ENCODE results near the gene HTR4.
A peak's percentile ranks its signal among the peaks of the same experiment; 100 is the strongest.

The HTR4 gene

DNA sequence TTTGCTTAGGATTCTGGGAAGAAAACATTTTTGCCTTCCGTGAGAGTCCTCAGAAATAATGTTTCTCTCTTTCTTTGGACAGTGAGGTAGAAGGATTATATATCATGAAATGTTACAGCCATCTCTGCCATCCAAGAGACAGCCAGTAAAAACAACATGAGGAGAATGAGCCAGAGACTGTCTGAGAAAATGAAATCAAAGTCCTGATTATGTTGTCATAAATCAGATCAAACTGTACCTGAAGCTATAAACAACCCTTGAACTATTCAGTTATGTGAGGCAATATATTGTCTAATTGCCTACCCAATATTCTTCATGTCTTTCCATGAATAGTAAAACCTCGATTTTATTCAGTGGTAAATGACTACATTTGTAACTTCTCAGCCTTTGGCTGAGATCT, 9.2 kb upstream of the HTR4 start:
- no peak for DNase-seq

DNA sequence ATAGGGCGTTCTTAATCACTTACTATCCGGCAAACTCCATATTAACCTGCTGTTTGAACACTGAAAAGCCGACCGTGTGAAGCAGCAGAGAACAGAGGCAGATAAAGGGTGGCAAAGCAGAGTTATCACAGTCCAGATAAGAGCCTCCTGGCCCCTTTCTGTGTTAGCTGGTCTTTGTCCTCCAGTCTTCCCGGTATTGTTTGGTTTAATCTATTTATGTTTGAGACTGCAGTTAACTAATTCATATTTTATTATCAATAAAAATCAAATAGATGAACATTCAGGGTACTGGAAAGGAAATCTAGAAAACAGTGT, 6.0 kb upstream of the HTR4 start:
- no peak for DNase-seq

DNA sequence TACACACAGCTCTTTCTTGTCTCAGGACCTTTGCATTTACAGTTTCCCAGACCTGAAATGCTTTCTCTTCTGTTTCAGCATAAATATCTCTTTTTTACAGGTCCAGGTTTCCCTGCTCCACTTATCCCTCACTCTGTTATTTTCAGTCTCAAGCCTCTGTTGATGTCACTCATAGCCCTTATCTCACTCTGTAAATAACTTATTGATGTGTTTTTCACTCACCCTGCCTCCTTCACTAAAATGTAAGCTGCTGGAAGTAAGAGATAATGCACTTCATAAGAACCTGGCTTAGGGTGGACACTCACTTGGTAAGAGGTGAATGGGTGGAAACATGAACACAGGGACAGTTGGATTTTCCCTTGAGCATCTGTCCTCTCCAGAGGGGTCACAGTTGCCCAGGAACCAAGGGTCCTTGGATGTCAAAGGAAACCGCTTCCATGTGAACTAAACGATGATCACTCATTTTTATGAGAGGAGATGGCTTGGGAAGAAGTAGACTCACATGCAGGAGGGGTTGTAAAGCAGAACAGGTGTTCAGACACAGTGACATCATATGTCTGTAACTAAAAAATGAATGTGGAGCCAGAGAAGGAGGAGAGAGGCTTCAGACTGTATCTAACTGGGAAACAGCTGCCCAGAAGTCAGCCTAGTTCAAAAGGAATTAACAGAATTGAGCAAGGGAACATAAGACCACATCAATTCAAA, 5.5 kb upstream of the HTR4 start:
- DNase-seq: no peak

DNA sequence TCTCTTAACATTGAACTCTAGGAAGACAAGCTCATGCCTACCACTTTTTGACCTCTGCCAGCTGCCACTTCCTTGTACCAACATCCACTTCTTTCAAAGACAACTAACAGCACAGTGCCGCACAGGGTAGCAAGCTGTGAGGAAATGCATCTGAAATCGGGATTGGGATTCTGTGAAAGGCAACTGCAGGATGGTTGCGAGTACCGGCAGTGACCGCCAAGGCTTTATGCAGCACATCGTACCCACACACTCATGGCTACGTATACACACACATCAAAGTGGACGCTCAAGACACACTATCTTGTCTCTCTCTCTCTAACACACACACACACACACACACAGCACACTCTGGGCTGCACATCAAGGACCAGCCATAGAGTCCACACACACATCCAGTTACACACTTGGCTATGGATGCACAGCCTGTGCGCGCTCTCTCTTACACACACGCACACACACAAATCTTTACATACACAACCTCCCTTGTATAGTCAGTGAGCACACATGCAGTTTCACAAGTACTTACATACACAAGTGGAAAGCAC, 964 bp downstream of the HTR4 start:
- no peak for DNase-seq

DNA sequence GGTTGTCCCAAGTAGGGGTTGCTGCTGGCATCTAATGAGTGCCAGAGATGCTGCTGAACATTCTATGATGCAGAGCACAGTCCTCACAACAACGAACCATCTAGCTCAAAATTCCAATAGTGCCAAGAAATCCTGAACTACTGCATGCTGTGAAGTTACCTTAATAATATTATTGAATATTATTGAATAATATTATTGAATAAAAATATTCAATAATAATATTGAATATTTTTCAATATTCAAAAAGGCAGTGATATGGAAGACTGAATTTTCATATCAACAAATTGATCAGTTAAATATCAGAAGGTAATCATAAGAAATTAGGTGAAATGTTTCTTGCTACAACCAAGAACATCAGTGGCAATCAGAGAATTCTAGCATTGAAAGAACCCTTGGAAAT, 2.8 kb downstream of the HTR4 start:
- DNase-seq: no peak

DNA sequence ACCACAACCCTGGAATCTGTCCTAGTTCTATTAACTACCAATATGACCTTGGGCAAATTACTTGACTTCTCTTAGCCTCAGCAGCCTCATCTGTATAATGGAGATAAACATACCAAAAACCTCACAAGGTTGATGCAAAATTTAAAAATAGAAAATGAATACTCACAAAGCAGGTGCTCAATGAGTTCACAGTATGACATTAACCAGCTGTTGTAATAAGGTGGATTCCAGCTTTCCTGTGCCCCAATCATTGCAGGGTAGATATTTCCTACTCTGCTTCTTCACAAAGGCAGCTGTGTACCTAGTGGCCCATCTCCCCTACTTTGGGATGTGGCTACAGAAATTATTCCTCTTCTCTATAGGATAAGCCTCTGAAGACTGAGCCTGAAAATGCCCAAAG, 8.8 kb downstream of the HTR4 start:
- DNase-seq: no peak

DNA sequence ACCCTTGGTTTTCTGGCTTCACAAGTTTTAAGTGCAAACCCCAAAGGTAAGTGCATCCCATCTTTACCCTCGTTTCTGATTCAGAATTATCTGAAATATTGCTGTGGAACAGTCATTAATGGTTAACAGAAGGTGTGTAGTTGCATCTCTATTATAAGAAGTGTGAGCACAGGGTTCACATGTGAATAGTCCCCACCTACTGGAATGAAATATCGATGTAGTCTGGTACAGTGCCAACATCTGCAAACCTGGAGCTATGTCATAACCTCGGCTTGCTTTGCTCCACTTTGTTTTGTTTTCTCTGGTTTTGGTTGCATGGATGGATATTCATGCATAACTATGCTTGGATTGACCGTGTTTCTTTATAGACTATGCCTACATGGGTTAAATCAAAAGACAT, 12.6 kb downstream of the HTR4 start:
- no peak for DNase-seq

DNA sequence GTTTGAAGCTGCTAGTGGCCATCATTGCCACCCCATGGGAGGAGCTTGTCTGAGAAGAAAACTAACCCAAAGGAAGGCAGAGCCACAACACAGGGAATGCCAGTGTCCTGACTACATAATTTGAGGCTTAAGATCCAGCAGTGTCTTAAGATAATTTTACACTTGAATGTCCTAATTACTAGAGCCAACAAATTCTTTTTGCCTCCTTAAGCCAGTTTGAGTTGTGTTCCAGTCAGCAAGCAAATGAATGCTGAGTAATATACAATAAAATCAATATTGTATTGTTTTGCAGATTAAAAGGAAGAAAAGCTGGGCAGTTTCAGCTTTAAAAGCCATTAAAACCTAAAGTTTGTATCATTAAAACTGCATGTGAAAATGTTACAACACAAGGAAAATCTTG, 13.9 kb downstream of the HTR4 start:
- no peak for DNase-seq

DNA sequence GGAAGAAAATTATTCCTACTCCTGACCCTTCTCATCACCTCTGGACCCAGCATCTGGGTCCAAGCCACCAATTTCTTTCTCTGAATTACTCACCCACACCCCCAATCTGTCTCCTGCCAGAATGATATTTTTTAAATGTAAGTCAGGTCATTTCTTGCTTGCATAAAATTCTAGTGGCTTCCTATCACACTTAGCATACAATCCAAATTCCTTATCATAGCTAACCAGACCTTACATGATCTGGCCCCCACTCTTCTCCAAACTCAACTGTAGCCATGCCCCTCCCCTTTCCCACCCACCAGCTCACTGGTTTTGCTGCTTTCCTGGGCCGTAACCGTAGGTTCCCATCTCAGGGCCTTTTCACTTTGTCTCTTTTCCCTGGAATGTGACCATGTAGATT, 15.2 kb downstream of the HTR4 start:
- DNase-seq: no peak

DNA sequence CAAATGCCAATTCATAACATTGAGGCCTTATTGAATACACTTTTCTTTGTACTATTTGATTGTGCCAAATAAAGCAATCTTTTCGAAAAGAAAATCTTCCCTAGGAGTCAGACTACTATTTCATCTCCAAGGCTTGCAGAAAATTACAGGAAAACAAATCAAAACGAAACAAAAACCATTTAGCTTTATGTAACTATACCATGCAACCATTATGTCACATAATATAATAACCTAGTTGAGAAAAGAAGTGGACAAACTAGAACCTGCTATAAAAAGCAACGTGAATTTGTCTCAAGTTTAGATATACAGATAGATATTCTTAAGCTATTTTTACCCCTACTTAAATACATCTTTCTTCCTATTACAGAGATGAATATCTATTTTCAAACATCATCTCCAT, 18.0 kb downstream of the HTR4 start:
- DNase-seq: no peak

DNA sequence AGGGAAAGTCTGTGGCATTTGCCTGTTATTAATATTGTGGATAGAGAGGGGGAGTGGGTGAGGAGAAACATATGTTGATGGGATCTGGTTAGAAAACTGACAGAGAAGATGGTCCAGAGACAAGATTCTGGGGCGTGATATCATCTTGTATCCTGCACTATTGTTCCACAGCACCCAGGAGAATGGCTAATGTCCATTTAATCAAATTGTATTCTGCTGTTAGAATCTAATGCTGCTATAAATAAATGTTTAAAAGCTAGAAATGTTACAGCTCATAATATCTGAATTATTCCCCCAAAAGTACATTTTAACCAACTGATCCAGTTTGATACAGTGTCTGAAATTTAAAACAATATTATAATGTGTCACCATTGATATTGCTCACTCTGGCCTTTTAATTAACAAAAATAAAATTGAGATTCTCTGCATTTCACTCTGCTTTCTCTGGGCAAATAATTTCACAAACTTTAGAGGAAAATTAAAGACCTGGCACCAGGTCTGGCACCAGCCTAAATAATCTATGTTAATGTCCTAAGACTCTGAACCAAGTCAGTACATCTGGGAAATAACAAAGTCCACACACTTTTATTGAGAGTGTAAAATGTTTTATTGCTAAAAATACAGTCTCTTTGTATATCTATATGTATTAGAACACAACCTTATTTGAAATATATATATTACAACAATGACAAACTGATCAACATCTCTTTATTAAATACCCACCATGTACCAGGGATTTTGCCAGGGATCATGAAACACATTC, 18.8 kb downstream of the HTR4 start:
- no peak for DNase-seq

DNA sequence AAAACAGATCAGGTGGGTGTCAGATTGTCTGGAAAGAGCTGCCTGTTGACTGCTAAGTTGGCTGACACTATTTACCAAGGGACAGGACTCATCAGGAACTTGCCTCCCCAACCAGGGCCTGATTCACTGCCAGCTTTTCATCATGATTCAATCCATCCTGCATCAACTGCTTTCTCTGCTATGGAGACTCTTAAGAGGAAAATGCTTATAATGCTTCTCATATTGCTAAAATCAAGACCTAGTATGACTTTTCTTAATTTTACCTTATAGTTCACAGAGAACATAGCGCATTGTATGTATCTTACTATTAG, 21.3 kb downstream of the HTR4 start:
- no peak for DNase-seq

DNA sequence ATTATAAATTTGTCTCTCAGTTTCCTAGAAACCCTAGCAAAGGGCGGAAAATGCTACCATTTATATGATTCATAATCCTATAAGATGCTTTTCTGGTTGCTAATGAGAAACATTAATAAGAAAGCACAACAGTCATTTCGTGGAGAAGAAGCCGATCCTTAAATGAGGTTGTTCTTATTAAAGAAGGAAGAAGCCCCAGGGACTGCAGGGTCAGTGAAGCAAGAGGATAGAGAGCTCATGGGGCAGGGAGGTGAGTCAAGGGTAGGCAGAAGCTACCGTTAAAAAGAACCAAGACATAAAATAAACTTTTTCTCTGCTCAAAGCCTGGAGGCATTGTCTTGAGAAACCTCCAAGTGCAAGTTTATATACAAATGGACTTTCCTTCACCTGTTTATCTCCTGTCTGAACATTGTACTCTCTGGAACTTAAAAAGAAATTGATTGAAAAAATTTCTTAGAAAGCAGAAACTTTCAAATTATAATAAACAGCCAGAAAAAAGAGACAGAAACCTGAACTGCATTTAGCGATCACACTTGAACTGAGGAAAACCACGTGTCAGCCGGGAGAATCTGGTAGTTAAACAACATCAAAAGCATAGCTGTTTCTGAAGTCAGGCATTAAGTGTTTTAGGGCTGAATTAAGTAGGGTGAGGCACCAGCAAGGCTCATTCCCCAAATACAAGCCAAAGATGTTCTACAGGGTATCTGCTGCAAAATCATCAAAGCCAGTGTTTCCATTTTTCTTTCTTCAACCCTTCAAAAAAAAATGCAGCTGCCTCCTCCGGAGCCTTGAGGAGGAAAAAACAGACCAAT, 21.9 kb downstream of the HTR4 start:
- no peak for DNase-seq

DNA sequence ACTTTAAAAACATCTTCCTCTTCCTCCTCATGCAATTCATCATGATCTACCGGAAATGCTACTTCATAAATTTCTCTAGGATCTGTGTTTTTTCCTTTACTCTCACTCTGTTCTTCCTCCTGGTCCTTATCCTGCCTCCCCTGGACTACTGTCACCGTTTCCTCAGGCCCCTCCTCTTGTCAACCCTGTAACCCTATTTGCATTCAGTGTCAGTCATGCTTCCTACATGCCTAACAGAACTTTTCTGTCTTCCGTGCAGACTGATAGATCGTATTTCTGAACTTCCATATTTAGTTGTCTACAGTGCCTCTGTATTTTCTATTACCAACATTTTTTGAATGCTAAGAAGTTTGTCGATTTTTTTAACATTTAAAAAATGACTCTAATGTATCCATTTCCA, 27.3 kb downstream of the HTR4 start:
- no peak for DNase-seq

DNA sequence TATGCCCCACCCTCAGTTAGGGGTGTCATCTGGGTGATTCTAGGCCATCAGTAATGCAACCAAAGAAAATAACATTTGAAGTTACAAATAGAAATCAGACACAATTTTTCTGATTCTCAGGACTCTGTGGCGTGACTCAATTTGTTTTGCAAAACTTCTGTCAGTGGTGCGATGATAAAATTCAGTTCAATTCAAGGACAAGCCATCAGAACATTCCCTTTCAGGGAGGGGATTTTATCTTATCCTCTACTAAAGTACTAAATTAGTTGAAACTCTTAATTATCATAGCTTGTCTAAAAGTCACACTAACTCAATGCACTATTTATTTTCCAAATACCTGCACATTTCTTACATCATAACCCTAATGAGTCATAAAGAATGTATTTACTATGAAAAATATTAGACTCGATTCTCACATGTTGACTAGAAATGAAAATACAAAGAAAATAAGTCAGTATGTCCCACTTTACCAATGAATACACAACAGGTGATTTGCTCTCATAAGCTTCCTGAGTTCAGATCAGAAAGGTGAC, 28.2 kb downstream of the HTR4 start:
- no peak for DNase-seq

DNA sequence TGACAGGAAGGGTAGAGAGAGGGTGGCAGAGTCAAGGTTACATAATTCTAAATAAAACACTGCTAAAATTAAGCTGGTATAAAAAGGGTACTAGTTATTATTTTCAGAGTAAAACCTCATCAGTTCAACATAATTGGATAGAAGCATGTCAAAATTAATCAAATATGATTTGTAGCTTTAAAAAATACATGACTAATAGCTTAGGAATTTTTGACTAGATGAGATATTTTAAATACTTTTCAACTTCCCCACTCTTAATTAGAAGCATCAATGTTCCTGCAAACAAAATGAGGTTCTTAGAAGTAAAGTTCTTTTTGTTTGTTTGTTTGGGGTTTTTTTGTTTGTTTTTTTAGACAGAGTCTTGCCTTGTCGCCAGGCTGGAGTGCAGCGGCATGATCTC, 29.1 kb downstream of the HTR4 start:
- DNase-seq: no peak

DNA sequence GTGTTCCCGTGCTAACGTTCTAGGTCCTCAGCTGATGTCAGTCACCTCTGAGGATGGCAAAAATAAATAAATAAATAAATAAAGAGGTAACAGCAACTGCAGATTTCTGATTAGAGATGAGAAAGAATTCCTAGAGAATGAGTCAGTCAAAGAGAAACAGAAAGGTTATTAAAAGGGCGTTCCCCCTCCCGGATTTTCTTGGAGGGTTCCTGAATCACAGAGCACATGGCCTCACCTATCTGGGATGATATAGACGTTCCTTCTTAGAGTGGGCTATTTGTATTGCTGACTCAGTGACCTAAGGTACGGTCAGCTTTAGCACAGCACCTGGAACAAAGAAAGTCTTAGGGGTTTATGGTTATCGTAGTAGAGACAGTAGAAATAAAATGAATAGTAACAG, 30.6 kb downstream of the HTR4 start:
- no peak for DNase-seq

DNA sequence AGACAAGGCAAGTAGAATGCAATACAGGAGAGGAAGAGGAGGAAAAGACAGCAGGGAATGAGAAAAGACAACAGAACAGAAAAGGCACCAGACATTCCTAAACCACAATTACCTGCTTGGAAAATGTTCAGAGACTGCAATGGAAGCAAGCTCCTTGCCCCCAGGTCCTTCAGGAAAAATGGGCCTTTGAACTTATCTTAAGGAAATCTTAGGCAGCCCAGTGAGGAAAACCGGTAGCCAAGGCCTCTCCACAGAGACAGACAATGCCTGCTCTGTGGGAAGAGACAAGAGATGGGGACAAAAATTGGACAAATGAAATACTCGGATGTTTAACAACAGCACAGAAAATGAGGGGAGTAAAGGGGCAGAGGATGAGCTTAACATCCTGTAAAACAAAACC, 31.2 kb downstream of the HTR4 start:
- no peak for DNase-seq

DNA sequence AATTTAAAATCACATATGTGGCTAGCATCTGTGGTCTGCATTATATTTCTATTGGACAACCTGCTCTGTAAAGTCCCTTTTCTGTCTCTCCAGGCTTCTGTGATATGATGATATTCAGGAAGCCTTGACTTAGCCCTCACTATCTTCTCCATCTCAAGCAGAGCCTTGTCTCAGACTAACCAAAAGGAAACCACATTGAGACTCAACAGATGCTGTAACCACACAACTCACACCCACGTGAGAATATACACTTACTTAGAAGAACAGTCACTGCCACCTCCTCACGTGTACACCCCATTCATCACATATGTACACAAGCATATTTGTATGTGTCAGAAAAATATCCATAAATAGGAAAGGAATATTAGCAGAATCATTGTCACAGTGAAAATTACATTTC, 33.6 kb downstream of the HTR4 start:
- DNase-seq: peak; percentile 59

DNA sequence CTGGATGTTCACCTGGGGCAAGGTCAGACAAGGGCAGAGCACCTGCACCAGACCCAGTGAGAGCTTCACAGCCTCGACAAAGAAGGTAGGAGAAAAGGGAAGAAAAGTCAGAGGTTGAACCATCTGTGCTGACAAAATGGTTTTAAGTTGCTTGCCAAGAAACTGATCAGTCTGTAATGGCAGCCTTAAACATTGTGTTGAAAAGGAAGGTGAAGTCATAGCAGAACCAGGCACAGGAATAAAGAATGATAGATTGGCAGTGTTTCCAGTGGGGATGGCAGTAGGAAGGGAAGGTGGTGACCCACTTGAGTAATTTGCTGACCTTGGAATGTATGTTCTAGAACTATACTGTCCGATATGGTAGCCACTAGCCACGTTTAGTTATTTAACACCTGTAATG, 34.2 kb downstream of the HTR4 start:
- no peak for DNase-seq

DNA sequence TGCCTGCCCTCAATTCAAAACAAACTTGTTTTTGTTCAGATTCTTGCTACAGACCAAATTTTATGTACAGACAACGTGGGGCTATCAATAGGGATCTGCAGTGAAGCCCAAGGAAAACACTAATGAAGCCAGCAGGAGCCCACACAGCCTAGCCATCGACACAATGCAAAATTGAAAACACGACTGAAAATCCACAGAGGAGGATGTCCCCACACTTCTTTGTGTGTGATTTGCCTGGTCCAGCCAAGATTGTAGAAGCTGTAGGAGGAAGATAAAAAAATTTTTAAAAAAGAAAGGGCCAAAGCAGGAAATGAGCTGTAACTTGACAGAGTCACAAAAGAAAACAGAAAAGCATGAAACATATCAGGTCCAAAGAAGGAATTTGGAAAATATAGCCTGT, 34.8 kb downstream of the HTR4 start:
- no peak for DNase-seq

DNA sequence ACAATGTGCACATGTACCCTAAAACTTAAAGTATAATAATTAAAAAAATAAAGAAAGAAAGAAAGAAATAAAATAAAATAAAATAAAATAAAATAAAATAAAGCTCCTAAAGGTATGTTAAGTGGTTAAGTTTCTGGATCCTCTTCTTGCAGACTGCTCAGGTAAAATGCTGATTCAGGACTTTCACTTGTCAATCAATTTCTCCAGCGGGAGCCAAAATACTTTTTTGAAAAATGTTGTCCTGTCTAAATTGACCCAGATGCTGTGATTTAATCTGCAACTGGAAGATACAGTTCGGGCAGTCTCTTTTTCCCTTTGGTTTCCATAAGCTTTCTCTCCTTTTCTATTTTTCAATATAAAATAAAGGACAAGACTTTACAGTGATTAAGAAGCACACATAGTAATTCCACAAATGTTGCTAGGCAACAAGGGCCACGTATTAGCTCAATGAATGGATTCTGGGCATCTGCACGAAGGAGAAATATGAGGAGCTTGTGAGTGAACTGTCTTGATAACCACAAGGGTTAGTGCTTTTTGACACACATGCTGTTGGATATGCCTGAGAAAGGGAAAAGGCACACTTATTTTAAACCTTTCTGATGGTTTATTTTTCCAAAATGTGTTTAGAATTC, 38.6 kb downstream of the HTR4 start:
- DNase-seq: no peak

DNA sequence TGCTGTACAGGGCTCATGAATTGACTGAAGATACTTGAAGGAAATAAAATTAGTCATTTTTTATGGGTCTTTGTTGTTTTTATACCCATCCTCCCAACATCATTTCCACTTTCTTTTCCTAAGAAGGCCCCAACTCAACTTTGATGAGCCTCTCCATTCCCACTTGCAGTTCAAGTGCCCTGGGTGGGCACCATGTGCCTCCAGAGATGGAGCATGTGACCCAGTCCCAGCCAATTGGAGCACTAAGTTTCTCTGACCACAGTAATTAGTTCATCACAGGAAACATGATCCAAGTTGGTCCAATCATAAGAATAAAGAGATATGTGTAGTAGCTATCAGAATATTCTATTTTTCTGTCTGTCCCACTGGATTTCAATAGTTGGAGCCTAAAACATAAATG, 46.9 kb downstream of the HTR4 start:
- no peak for DNase-seq
